OCI-LY7 (cell line): ENCODE data around the gene DOK7. TPM values are rescaled to one million over a fixed set of nuclear protein-coding genes. Genes with fewer than 3 reads are reported as not detected.

ENCODE experiments used
- BruUV-seq: library from RNA; stranded (reverse); fragments of 400-500 nt; replicated peaks from 2 replicates; lab custom pipeline; 2021; lab: Mats Ljungman, UMichigan
- CTCF ChIA-PET: fragments of 300-600 bp; sonication (Branson Sonifier 250); formaldehyde crosslinking; loops from one replicate; lab custom pipeline; 2022; ENCODE audit warnings: antibody characterized with exemption; ENCODE audit not compliant: unreplicated experiment; lab: Charles Lee
- POLR2A ChIA-PET: fragments of 300-600 bp; sonication (Branson Sonifier 250); formaldehyde crosslinking; loops from one replicate; lab custom pipeline; 2022; ENCODE audit warnings: antibody characterized with exemption; lab: Charles Lee
- DNase-seq: peaks from one replicate; pipeline ENCODE4 v3.0.0-alpha.2; 2015; ENCODE audit warnings: low spot score
- H2AFZ ChIP-seq: fragments of 200-600 bp; sonication (generic), shearing (Covaris generic); 2 replicates; pipeline ENCODE4 v1.6.1; 2014; ENCODE audit warnings: mild to moderate bottlenecking, antibody characterized with exemption, low read length, moderate library complexity
- H3K27ac ChIP-seq: fragments of 200-600 bp; sonication (generic); 2 replicates; pipeline ENCODE4 v1.5.1; 2014; ENCODE audit warnings: mixed run types, low read depth, mild to moderate bottlenecking, moderate library complexity, low read length, inconsistent platforms; ENCODE audit not compliant: poor library complexity, severe bottlenecking
- H3K36me3 ChIP-seq: fragments of 200-600 bp; sonication (generic); 2 replicates; pipeline ENCODE4 v1.6.1; 2014; ENCODE audit warnings: mild to moderate bottlenecking, antibody characterized with exemption, low read length, moderate library complexity, mixed read lengths; ENCODE audit not compliant: insufficient read depth
- H3K4me1 ChIP-seq: fragments of 200-600 bp; sonication (generic); 2 replicates; pipeline ENCODE4 v1.5.1; 2014; ENCODE audit warnings: mild to moderate bottlenecking, low read length; ENCODE audit not compliant: insufficient read depth, poor library complexity, severe bottlenecking
- H3K4me2 ChIP-seq: fragments of 200-600 bp; sonication (generic); 2 replicates; pipeline ENCODE4 v1.6.1; 2014; ENCODE audit warnings: mild to moderate bottlenecking, low read length
- H3K4me3 ChIP-seq: fragments of 200-600 bp; sonication (generic); 2 replicates; pipeline ENCODE4 v1.5.1; 2014; ENCODE audit warnings: mild to moderate bottlenecking, low read depth, low read length; ENCODE audit not compliant: poor library complexity, severe bottlenecking
- H3K79me2 ChIP-seq: fragments of 200-600 bp; sonication (generic); 2 replicates; pipeline ENCODE4 v1.6.1; 2016; ENCODE audit warnings: low read depth, mild to moderate bottlenecking, low read length, moderate library complexity, mixed read lengths; ENCODE audit not compliant: insufficient read depth
- H3K9me2 ChIP-seq: fragments of 200-600 bp; sonication (generic); 2 replicates; pipeline ENCODE4 v1.6.1; 2016; ENCODE audit warnings: mild to moderate bottlenecking, low read length, mixed read lengths; ENCODE audit not compliant: insufficient read depth
- H3K9me3 ChIP-seq: fragments of 200-600 bp; sonication (generic); 2 replicates; pipeline ENCODE4 v1.6.1; 2014; ENCODE audit warnings: mild to moderate bottlenecking, mixed run types, low read length, mixed read lengths
- H4K20me1 ChIP-seq: fragments of 200-600 bp; sonication (generic); 2 replicates; pipeline ENCODE4 v1.6.1; 2014; ENCODE audit warnings: mild to moderate bottlenecking, antibody characterized with exemption, low read length, moderate library complexity, mixed read lengths; ENCODE audit not compliant: insufficient read depth
- CTCF ChIP-seq: fragments of 200-600 bp; sonication (generic); conservative IDR thresholded peaks from 2 replicates; pipeline ENCODE4 v1.5.1; 2014; ENCODE audit warnings: mild to moderate bottlenecking, antibody characterized with exemption, low read length, moderate library complexity, mixed read lengths
- EZH2phosphoT487 ChIP-seq: fragments of 200-600 bp; sonication (generic); IDR thresholded peaks from 2 replicates; pipeline ENCODE4 v1.6.1; 2018; ENCODE audit warnings: low read depth, borderline replicate concordance, mild to moderate bottlenecking, mixed run types, antibody characterized with exemption, low read length, moderate library complexity, mixed read lengths
- intact Hi-C: fragments of 100-400 bp; cut with micrococcal nuclease; formaldehyde crosslinking; loops from one replicate; pipeline ENCODE4 v1.10.0; 2022; ENCODE audit not compliant: unreplicated experiment
- total RNA-seq, 2 experiments: library from RNA; depleted of rRNA in 1 of 2; stranded (reverse); fragments of >200 nt in 1 of 2; shearing (Covaris generic) in 1 of 2; gene quantifications; 2 replicates each; pipeline ENCODE4 v1.2.3, GENCODE V29; 2014 to 2022

The DOK7 gene
- total RNA-seq, 2 experiments from 2014 or later = 1.5 TPM; not detected in 1

GRCh38 chr4:3431446-3431993, 31.6 kb upstream of the DOK7 start:
- no peaks in the 10 kb centered on the region for H4K20me1 ChIP-seq
- ChIA-PET CTCF (no interaction called here), POLR2A (no interaction called here)
- H3K4me2 ChIP-seq = no peak overlapping the region
- no peaks in the 10 kb centered on the region for H3K9me2 ChIP-seq
- no peak overlapping the region for H3K4me3 ChIP-seq
- H3K4me1 ChIP-seq = no peaks in the 10 kb centered on the region
- intact Hi-C loops = no loop called here
- DNase-seq = no peak
- TF ChIP-seq EZH2phosphoT487 = no peak
- TF ChIP-seq CTCF = no peak
- no peaks in the 10 kb centered on the region for H3K36me3 ChIP-seq
- no peak overlapping the region for H3K27ac ChIP-seq
- no TSS peak for BruUV-seq
- H3K9me3 ChIP-seq = no peaks in the 10 kb centered on the region
- H2AFZ ChIP-seq = no peak overlapping the region
- H3K79me2 ChIP-seq = no peaks in the 10 kb centered on the region

DNA sequence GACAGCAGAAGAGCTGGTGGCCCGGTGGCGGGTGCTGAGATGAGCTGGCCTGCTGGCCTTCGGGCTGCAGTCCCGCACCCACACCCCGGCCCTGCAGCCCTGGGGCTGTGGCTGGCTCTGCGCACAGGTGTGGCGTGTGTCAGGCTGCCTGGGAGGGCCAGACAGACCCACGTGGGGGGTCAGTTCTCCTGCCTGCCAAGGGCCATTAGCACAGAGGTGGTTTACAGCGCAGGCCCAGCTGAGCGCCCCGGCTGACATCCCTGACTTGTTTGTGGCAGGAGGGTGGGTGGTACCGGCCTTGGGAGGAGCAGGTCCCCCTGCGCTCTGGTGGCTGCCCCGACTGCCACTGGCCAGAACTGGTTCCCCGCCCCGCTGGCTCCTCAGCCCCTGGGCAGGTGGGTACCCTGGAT, 30.7 kb upstream of the DOK7 start:
- no TSS peak for BruUV-seq
- Histone ChIP-seq H3K4me3 (no peak overlapping the region), H3K9me2 (no peaks in the 10 kb centered on the region), H3K79me2 (no peaks in the 10 kb centered on the region), H3K4me1 (no peaks in the 10 kb centered on the region), H4K20me1 (no peaks in the 10 kb centered on the region), H2AFZ (no peak overlapping the region), H3K4me2 (no peak overlapping the region), H3K27ac (no peak overlapping the region), H3K9me3 (no peaks in the 10 kb centered on the region), H3K36me3 (no peaks in the 10 kb centered on the region)
- TF ChIP-seq CTCF = no peak
- no peak for TF ChIP-seq EZH2phosphoT487
- no peak for DNase-seq
- intact Hi-C loops = no loop called here
- ChIA-PET POLR2A (interaction anchor here (0.5 kb wide), 1 partner anchor 1383 kb away, joined by 3 read pairs; no protein-coding TSS in a partner anchor), CTCF (no interaction called here)

GRCh38 chr4:3433138-3433869, 29.8 kb upstream of the DOK7 start:
- H3K27ac ChIP-seq = no peak overlapping the region
- no peaks in the 10 kb centered on the region for H3K9me2 ChIP-seq
- no peaks in the 10 kb centered on the region for H3K36me3 ChIP-seq
- H2AFZ ChIP-seq = no peak overlapping the region
- no peak for TF ChIP-seq EZH2phosphoT487
- TF ChIP-seq CTCF = no peak
- ChIA-PET POLR2A (interaction anchor here (0.5 kb wide), 1 partner anchor 1382 kb away, joined by 3 read pairs; no protein-coding TSS in a partner anchor), CTCF (no interaction called here)
- no peak overlapping the region for H3K4me3 ChIP-seq
- no peaks in the 10 kb centered on the region for H4K20me1 ChIP-seq
- H3K9me3 ChIP-seq = no peaks in the 10 kb centered on the region
- BruUV-seq = no TSS peak
- H3K4me2 ChIP-seq = no peak overlapping the region
- H3K4me1 ChIP-seq = no peaks in the 10 kb centered on the region
- DNase-seq = no peak
- no peaks in the 10 kb centered on the region for H3K79me2 ChIP-seq
- intact Hi-C loops = no loop called here
